Measurements from ENCODE around the gene GRIP1.

GRIP1 gene

GRCh38 chr12:66678338-66679275 is at the start of gene GRIP1:
Gene GRIP1, minus strand, starts transcription at chr12:66679076. Its CDS starts 172 bp downstream, at chr12:66678904.
- DNase-seq, result no peak

DNA sequence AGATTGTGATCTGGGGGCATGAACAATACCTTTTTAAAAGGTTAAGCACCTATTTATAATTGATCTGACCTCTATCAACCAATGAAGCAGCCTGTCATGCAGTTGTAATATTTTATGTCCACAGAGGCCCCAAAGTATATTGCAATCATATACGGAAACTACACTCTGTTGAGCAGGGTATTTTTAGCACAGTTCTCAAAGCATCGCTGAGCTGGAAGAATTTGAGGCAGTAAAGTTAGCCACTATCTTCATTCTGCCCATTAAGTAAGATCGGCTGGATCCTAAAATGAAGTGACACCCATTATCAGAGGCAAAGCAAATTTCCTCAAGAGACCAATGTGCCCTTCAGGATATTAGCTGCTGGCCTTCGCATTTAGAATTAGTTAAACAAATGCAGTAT is 47.7 kb upstream of the GRIP1 start:
- DNase-seq, result no peak

DNA sequence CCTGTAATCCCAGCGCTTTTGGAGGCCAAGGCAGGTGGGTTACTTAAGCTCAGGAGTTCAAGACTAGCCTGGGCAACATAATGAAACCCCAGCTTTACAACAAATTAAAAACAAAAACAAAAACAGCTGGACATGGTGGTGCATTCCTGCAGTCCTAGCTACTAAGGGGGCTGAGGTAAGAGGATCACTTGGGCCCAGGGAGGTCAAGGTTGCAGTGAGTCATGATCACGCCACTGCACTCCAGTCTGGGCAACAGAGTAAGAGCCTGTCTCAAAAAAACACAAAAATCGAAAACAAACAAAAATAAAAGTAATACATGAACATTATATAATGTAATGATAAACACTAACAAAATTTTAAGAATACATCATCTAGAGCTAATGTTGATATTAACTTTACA is 46.2 kb upstream of the GRIP1 start:
- no peak for DNase-seq

DNA sequence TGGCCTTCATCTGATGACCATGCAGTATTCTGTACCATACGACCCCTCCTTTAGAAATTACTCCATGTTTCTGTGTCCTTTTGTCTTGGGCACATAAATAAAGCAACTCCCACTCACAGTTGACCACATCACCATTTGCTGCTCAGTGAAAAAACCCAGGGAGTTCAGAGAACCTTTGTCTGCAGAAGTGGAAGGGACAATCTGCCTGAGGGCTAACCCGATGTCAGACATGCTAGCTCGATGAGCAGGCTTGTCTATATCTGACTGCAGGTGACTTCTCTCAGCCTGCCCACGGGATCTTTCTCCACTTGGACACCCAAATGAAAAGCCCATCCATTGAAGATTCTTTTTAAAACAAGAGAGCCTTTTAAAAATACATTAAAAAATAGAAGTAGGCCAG is 45.7 kb upstream of the GRIP1 start:
- no peak for DNase-seq

- DNase-seq, result no peak
Observed at GRCh38 chr12:66724026-66724425, 45.1 kb upstream of the GRIP1 start.

DNA sequence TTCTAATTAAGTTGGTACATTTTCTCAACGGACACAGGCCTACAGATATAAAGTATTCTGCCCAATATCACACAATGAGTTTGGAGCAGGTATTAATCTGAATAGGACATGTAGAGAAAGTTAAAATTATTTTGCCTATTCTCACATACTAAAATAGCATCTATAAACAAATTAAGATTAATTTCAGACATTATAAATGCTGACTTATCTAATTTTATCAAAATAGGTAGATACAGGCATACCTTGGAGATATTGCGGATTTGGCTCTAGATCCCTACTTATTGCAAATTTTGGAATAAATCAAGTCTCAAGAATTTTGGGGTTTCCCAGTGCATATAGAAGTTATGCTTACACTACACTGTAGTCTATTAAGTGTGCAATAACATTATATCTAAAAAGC is 41.0 kb upstream of the GRIP1 start:
- DNase-seq, result no peak

- DNase-seq, result no peak
Observed at GRCh38 chr12:66717036-66717673, 38.3 kb upstream of the GRIP1 start.

GRCh38 chr12:66716522-66716921 is 37.6 kb upstream of the GRIP1 start:
- DNase-seq, result no peak

GRCh38 chr12:66714709-66715108 is 35.8 kb upstream of the GRIP1 start:
- DNase-seq, result no peak

- DNase-seq, result no peak
Observed at GRCh38 chr12:66713984-66714383, 35.1 kb upstream of the GRIP1 start.

DNA sequence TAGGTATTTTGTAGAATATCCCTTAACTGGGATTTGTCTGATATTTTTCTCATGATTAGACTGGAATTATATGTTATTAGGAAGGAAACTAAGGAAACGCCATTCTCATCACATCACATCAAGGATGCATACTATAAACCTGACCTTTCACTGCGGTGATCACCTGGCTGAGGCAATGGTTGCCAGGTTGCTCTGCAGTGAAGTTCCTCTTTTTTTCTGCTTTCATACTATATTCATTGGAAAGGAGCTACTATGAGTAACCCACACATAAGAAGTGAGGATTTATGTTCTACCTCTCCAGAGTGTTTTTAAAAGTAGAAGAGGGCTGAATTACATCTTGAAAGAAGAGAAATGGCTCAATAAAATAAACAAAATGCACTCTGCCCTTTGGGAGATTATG is 31.0 kb upstream of the GRIP1 start:
- no peak for DNase-seq

GRCh38 chr12:66709457-66709773 is 30.5 kb upstream of the GRIP1 start:
- DNase-seq, result no peak

- no peak for DNase-seq
Observed at GRCh38 chr12:66708704-66709456, 30.0 kb upstream of the GRIP1 start.

- no peak for DNase-seq
Observed at GRCh38 chr12:66707002-66707697, 28.3 kb upstream of the GRIP1 start.

DNA sequence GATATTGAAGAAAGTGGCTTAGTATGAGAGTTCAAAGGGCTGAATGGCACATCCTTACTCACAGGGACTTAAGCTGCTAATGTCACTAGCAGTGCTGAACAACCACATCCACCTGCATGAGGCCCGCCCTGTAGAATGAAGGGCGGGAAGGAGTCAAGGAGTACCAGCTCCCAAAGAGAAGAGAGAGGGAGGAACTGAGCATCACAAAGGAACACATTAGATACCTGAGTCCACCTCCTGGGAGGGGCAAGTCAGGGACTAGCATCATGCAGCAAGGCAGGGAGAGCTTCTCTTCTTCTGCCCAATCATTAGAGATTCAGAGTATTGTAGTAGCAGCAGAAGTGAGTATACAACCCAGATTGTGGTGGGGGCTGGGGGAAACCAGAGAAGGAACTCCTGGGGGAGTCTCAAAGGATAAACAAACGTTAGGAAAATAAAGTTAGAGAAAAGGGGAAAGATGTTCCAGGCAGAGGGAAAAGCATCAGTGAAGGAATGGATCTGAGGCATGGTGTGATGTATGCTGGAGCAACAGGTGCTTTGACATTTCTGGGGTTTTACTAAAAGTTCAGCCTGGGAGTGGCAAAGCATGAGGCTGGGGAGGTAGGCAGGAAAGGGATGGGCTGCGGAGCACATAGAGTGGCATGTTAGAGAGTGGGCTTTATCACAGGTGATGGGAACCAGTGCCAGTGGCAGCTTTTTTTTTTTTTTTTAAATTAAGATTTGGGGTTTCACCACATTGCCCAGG is 21.0 kb upstream of the GRIP1 start:
- no peak for DNase-seq

DNA sequence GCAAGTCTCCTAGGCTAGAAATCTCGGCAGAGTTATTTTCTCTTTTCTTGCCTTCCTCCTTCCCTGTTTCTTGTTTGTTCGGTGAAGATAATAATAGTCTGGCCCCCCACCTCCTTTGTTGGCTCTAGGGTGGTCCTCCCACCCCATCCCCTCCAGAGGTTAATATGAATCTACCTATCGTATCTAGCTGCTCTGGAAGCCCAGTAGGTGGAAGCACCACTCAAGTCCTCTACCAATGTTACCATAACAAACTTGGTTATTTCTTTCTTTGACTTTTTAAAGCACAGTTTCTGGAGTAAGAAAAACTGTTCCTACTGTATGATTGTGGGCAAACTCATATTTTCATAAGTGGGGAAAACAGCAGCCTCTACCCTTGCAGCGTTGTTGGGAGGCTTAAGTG is 19.7 kb upstream of the GRIP1 start:
- DNase-seq, result no peak

DNA sequence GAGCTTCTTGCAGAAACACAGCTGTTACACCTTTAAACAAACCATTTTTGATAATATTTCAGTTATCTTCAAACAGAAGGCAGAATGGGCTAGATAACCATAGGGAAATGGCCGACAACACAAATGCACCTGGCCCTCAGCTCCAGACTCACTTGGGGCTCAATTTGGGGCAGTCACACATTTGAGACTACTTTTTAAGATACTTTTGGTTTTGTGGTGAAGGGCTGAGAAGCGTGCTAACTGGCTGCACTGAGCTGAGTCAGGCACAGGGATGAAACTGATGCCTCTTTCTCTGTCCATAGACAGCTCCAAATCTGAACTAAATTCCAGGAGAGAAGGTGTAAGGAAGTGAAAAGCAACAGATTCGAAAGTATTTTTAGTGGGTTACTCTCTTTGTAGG is 18.5 kb upstream of the GRIP1 start:
- no peak for DNase-seq

GRCh38 chr12:66694666-66695613 is 16.1 kb upstream of the GRIP1 start:
- no peak for DNase-seq

GRCh38 chr12:66693901-66694513 is 15.1 kb upstream of the GRIP1 start:
- no peak for DNase-seq

DNA sequence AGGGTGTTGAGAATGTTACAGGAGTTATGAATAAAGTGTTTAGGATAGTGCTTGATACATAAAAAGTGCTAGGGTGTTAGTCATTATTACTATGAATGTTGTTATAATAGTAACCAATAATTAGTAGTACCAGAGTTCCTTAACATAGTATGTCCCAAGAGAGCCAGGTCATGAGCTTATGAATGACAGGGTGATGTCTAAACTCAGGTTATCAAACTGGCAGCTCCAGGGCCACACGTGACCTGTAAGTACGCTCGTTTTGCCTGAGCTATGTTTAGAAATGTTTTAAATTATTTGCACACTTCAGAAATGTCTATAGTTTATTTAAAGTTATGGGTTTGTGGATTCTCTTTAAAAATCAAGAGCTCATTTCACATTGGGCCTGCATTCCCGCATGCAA is 14.1 kb upstream of the GRIP1 start:
- DNase-seq, result no peak

DNA sequence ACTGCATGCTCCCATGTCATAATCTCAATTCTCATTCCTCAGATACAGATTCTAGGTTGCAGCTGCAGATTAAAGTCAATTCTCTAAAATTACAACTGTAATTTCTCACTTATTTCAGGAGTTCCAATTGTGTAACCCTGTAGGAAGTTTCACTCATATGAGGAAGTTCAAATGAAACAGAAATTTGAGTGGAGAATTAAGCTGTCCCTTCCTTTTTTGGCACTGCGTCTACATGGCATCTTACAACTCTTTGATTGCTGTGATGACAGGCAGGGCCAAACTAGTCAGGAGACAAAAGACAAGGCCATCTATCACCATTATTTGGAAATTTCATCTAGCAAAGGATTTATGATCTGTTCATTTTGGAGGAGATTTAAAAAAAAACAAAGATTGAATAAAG is 13.3 kb upstream of the GRIP1 start:
- DNase-seq, result no peak

Measured in NCI-H187 treated with DMSO at 0.1 percent for 48 hours (cell line).